ENCODE results near the gene WLS. TPM values are rescaled to one million over a fixed set of nuclear protein-coding genes. Genes with fewer than 3 reads are reported as not detected.

Gene WLS
- total RNA-seq, 1 donor from 2014 or later = 113 TPM

GRCh38 chr1:68147534-68148171 lies 84.7 kb downstream of the WLS start:
- Histone ChIP-seq H3K4me1 (peaks cover 40% of the 10 kb centered on the region), H3K9me3 (replicated peaks) (no peaks in the 10 kb centered on the region), H3K36me3 (peaks cover 67% of the 10 kb centered on the region), H3K27me3 (ENCODE audit: low read depth) (no peaks in the 10 kb centered on the region), H3K4me3 (no peak overlapping the region), H3K27ac (replicated peaks) (peak overlapping the region; percentile 66)
- no peak for DNase-seq
- intact Hi-C loops (cut with micrococcal nuclease) = no loop called here
- no peak for TF ChIP-seq CTCF (IDR thresholded peaks at IDR 0.05; ENCODE audit: borderline replicate concordance)

DNA sequence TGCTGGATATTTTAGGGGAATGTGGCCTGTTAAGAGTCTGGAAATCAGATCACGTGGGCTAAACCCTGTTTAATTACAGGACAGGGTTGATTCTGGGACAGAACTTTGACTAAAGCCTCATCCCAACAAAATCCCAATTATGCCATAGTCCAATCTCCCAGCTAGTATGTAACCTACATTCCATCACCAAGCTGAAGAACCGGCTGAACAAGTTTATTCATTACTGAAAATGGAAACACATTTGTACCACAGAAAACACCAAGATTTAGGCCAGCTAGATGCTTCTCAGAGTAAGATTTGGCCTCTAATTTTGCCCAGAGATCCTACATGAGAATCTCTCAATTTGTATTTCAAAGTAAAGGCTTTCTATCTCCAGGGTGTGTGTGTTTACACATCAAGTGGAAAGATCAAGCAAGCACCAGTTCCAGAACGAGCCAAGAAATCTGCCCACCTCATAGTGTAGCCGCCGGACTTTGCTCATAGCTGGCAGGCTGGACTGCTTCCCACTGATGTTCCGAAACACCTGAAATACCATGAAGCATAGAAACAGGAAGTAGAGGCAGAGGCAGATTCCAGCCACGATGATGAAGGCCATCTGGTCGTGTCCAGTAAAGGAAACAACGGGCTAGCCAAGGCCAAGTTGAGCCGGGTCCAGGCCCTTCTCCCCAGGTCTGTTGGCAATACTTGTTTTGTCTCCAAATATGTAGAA lies 86.8 kb downstream of the WLS start:
- Histone ChIP-seq H3K4me1 (peaks cover 60% of the 10 kb centered on the region), H3K27ac (replicated peaks) (no peak overlapping the region), H3K9me3 (replicated peaks) (no peaks in the 10 kb centered on the region), H3K4me3 (no peak overlapping the region), H3K27me3 (ENCODE audit: low read depth) (no peaks in the 10 kb centered on the region), H3K36me3 (peaks cover 51% of the 10 kb centered on the region)
- DNase-seq = no peak
- no peak for TF ChIP-seq CTCF (IDR thresholded peaks at IDR 0.05; ENCODE audit: borderline replicate concordance)
- intact Hi-C loops (cut with micrococcal nuclease) = no loop called here

GRCh38 chr1:68144856-68145255 lies 87.5 kb downstream of the WLS start:
- TF ChIP-seq CTCF (IDR thresholded peaks at IDR 0.05; ENCODE audit: borderline replicate concordance) = no peak
- H3K27ac ChIP-seq (replicated peaks) = no peak overlapping the region
- H3K4me3 ChIP-seq = no peak overlapping the region
- no peak for DNase-seq
- H3K9me3 ChIP-seq (replicated peaks) = no peaks in the 10 kb centered on the region
- no peaks in the 10 kb centered on the region for H3K27me3 ChIP-seq (ENCODE audit: low read depth)
- intact Hi-C loops (cut with micrococcal nuclease) = no loop called here
- H3K4me1 ChIP-seq = peaks cover 55% of the 10 kb centered on the region
- H3K36me3 ChIP-seq = peaks cover 47% of the 10 kb centered on the region

DNA sequence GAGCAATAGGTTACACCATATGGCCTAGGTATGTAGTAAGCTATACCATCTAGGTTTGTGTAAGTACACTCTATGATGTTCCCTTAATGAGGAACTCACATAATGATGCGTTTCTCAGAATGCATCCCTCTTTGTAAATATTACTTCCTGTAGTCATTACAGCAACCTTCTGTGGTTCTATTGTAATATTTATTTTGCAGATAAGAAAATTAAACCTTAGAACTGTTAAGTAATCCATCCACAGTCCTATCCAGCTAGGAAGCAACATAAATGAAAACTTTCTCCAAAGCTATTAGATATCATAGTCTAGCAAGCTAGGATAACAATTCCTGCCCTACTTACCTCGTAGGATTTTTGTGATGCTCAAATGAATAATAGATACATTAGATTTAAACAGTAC lies 88.7 kb downstream of the WLS start:
- Histone ChIP-seq H3K36me3 (peaks cover 38% of the 10 kb centered on the region), H3K9me3 (replicated peaks) (no peaks in the 10 kb centered on the region), H3K27me3 (ENCODE audit: low read depth) (no peaks in the 10 kb centered on the region), H3K27ac (replicated peaks) (no peak overlapping the region), H3K4me1 (peaks cover 45% of the 10 kb centered on the region), H3K4me3 (no peak overlapping the region)
- intact Hi-C loops (cut with micrococcal nuclease) = no loop called here
- TF ChIP-seq CTCF (IDR thresholded peaks at IDR 0.05; ENCODE audit: borderline replicate concordance) = no peak
- no peak for DNase-seq

GRCh38 chr1:68142461-68142860 lies 89.9 kb downstream of the WLS start:
- Histone ChIP-seq H3K4me3 (no peak overlapping the region), H3K4me1 (peaks cover 33% of the 10 kb centered on the region), H3K36me3 (peaks cover 39% of the 10 kb centered on the region), H3K27ac (replicated peaks) (peak overlapping the region; percentile 60), H3K9me3 (replicated peaks) (no peaks in the 10 kb centered on the region), H3K27me3 (ENCODE audit: low read depth) (no peaks in the 10 kb centered on the region)
- no peak for TF ChIP-seq CTCF (IDR thresholded peaks at IDR 0.05; ENCODE audit: borderline replicate concordance)
- intact Hi-C loops (cut with micrococcal nuclease) = no loop called here
- no peak for DNase-seq

All from left ventricle myocardium inferior (tissue), 1 donor.